Transverse colon (tissue), 4 donors: ENCODE results near the gene SPATA31D3. TPM values are rescaled to one million over a fixed set of nuclear protein-coding genes. Genes with fewer than 3 reads are reported as not detected.

ENCODE experiments used
- DNase-seq: peaks from one replicate; pipeline ENCODE4 v3.0.0-alpha.2; 2019
- H3K27ac ChIP-seq, 4 donors: fragments of 200-600 bp; sonication (generic); 2 replicates each; pipeline ENCODE4 v1.5.1; 2016 to 2018; ENCODE audit warnings: inconsistent platforms in 4 of 4
- H3K27me3 ChIP-seq: fragments of 200-600 bp; sonication (generic); 2 replicates; pipeline ENCODE4 v1.5.1; 2017; ENCODE audit warnings: inconsistent platforms
- H3K36me3 ChIP-seq, 4 donors: fragments of 200-600 bp; sonication (generic); 2 replicates each; pipeline ENCODE4 v1.5.1; 2017 to 2019; ENCODE audit warnings: inconsistent platforms in 4 of 4
- H3K4me1 ChIP-seq, 4 donors: fragments of 200-600 bp; sonication (generic); 2 replicates each; pipeline ENCODE4 v1.5.1; 2017 to 2020; ENCODE audit warnings: inconsistent platforms in 4 of 4
- H3K4me3 ChIP-seq, 4 donors: fragments of 200-600 bp; sonication (generic); 1 replicate in 1 of 4; 2 replicates in 3 of 4; pipeline versions ENCODE4 v1.5.1 to v1.6.1; 2017 to 2019; ENCODE audit warnings: inconsistent platforms in 4 of 4
- H3K9me3 ChIP-seq, 2 donors: fragments of 200-600 bp; sonication (generic); 2 replicates each; pipeline ENCODE4 v1.5.1; 2017 to 2019; ENCODE audit warnings: inconsistent platforms in 2 of 2
- CTCF ChIP-seq, 5 experiments: fragments of 200-600 bp in 3 of 5; fragments of 450-650 bp in 2 of 5; sonication (generic) in 3 of 5; IDR thresholded peaks; 1 replicate in 2 of 5; 2 replicates in 3 of 5; pipeline ENCODE4 v1.5.1; 2016 to 2017; ENCODE audit warnings: antibody characterized with exemption in 5 of 5, inconsistent platforms in 3 of 5, mild to moderate bottlenecking in 2 of 5, moderate library complexity in 1 of 5
- EP300 ChIP-seq: sonication (generic); formaldehyde crosslinking; IDR thresholded peaks from one replicate; pipeline ENCODE4 v1.6.1; 2017; ENCODE audit warnings: antibody characterized with exemption, low read depth
- POLR2A ChIP-seq: fragments of 450-650 bp; IDR thresholded peaks from one replicate; pipeline ENCODE4 v1.6.1; 2016; ENCODE audit warnings: antibody characterized with exemption, mild to moderate bottlenecking, moderate library complexity
- POLR2AphosphoS5 ChIP-seq, 3 donors: sonication (generic); formaldehyde crosslinking; IDR thresholded peaks; one replicate each; pipeline ENCODE4 v1.6.1; 2016; ENCODE audit warnings: antibody characterized with exemption in 3 of 3
- WGBS, 2 donors: methylation state at CpG; one replicate each; pipeline ENCODE4 v1.1.5; 2018; ENCODE audit warnings: low coverage in 1 of 2; 5-methylcytosine and 5-hydroxymethylcytosine counted together
- in situ Hi-C, 4 donors: fragments of 200-750 bp; cut with MboI; loops; one replicate each; pipeline versions ENCODE4 v1.15.0 to v1.15.1; 2017; ENCODE audit warnings: low sequenced_read_pairs in 3 of 4, low pct_ligation_motif_present in 1 of 4, low pct_unique_long_range_greater_than_20kb in 1 of 4
- intact Hi-C: fragments of 100-400 bp; cut with DNase I; formaldehyde crosslinking; loops from one replicate; pipeline ENCODE4 v1.15.1; 2023; ENCODE audit warnings: low total_unique reads
- total RNA-seq, 4 donors: library from RNA; depleted of rRNA; stranded (reverse); fragments of >200 nt; gene quantifications; one replicate each; pipeline ENCODE4 v1.1.0, GENCODE V29; 2016

The SPATA31D3 gene
- total RNA-seq, 4 donors from 2014 or later: not detected

DNA sequence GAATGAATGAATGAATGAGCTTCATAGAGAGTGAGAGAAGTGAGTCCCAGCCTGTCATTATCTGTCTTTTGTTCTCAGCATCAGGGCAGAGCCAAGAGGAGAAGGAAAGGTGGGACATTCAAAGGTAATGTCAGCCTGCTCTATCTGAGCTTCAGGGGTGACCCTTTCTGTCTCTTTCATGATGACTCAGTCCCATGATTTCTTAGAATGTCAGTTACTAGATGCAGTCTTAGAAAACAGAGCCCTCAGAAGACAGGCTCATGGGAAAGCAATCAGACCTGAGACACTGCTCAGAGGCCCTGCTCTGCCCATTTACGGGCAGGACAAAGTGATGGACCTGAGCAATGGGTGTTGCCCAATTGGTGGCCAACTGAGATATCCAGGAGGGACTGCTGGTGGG is 46.4 kb downstream of the SPATA31D3 start:
- intact Hi-C loops: no loop called here
- no peak for DNase-seq
- 81% methylated on average over 1 of the region's 1 CpG; no CpG with 5 or more reads in 1 of the 2 donors for WGBS, 2 donors
- Histone ChIP-seq H3K4me1 (no peaks in the 10 kb centered on the region), H3K27me3 (no peaks in the 10 kb centered on the region), H3K9me3 (no peaks in the 10 kb centered on the region), H3K36me3 (no peaks in the 10 kb centered on the region), H3K4me3 (no peak overlapping the region), H3K27ac (no peak overlapping the region)
- TF ChIP-seq EP300 (no peak), POLR2A (no peak), POLR2AphosphoS5 (IDR thresholded peaks at IDR 0.05) (no peak), CTCF (IDR thresholded peaks at IDR 0.05) (no peak)
- in situ Hi-C loops: no loop called here

DNA sequence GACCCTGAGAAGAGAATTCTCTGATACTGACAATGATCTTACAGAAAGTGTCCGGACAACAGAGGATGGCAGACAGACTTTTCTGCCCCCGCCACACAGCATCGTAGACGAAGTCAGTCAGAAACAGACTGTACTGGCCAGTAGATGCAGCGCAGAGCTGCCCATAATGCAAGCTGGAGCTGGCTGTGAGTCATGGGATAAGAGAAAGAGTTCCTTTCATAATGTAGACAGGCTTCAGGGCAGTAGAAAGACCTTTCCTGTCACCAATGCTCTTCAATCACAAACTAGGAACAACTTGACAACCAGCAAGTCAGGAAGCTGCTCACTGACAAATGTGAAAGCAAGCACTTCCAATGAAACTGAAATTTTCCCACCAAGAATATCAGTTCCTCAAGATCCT is 50.4 kb downstream of the SPATA31D3 start:
- Histone ChIP-seq H3K4me1 (no peaks in the 10 kb centered on the region), H3K4me3 (no peak overlapping the region), H3K36me3 (no peaks in the 10 kb centered on the region), H3K9me3 (no peaks in the 10 kb centered on the region), H3K27ac (no peak overlapping the region), H3K27me3 (no peaks in the 10 kb centered on the region)
- DNase-seq: no peak
- 92 to 100% methylated on average over 1 to 5 of the region's 5 CpGs for WGBS, 2 donors
- intact Hi-C loops: no loop called here
- in situ Hi-C loops: no loop called here
- TF ChIP-seq POLR2A (no peak), CTCF (IDR thresholded peaks at IDR 0.05) (no peak), POLR2AphosphoS5 (IDR thresholded peaks at IDR 0.05) (no peak), EP300 (no peak)

Other genes starting within 250 kb of the SPATA31D3 start
- gene SPATA31D4, start 15.1 kb upstream of the SPATA31D3 start, total RNA-seq: not detected
- not detected for gene SPATA31D1, start 45.3 kb downstream of the SPATA31D3 start, total RNA-seq